HK-2 (cell line): ENCODE data around the gene ODAD3.
"Not testable (repeated sequence)": the region's sequence is repeated elsewhere in the genome, so short reads cannot be mapped to it uniquely, and the experiment has no call there.

Source experiments
- DNase-seq: peaks from one replicate; pipeline ENCODE4 v3.0.0-alpha.2; 2018; ENCODE audit not compliant: unreplicated experiment

ODAD3 gene

GRCh38 chr19:11435057-11435832 is at the start of gene ODAD3, which contains the start of gene PRKCSH:
ODAD3 (minus strand) TSS chr19:11435121; CDS start chr19:11435016, 105 bp downstream.
PRKCSH (plus strand) TSS chr19:11435635; CDS start chr19:11436118, 483 bp downstream.
- DNase-seq: peak; percentile 99

- DNase-seq: no peak
Observed at GRCh38 chr19:11483366-11484111, 48.6 kb upstream of the ODAD3 start.

GRCh38 chr19:11482384-11483050 is 47.6 kb upstream of the ODAD3 start:
- DNase-seq: peak; percentile 89

- peak; percentile 93 for DNase-seq
Observed at GRCh38 chr19:11481534-11482383, 46.8 kb upstream of the ODAD3 start.

GRCh38 chr19:11480715-11481533 is 46.0 kb upstream of the ODAD3 start, which contains the start of gene ELAVL3:
ELAVL3 (minus strand) TSS chr19:11481046; CDS start chr19:11480608, 438 bp downstream.
- DNase-seq: no peak

- no peak for DNase-seq
Observed at GRCh38 chr19:11479898-11480714, 45.2 kb upstream of the ODAD3 start.

- no peak for DNase-seq
Observed at GRCh38 chr19:11479090-11479897, 44.4 kb upstream of the ODAD3 start.

GRCh38 chr19:11478167-11479089 is 43.5 kb upstream of the ODAD3 start:
- DNase-seq: no peak

GRCh38 chr19:11475861-11476260 is 40.9 kb upstream of the ODAD3 start:
- no peak for DNase-seq

- DNase-seq: not testable (repeated sequence)
Observed at GRCh38 chr19:11475343-11475742, 40.4 kb upstream of the ODAD3 start.

- no peak for DNase-seq
Observed at GRCh38 chr19:11473725-11474124, 38.8 kb upstream of the ODAD3 start.

- not testable (repeated sequence) for DNase-seq
Observed at GRCh38 chr19:11468266-11468845, 33.4 kb upstream of the ODAD3 start.

GRCh38 chr19:11465600-11465999 is 30.7 kb upstream of the ODAD3 start:
- DNase-seq: no peak

GRCh38 chr19:11464333-11465265 is 29.7 kb upstream of the ODAD3 start:
- no peak for DNase-seq

GRCh38 chr19:11463391-11463790 is 28.5 kb upstream of the ODAD3 start:
- DNase-seq: no peak

GRCh38 chr19:11461453-11461852 is 26.5 kb upstream of the ODAD3 start:
- DNase-seq: no peak
